SKM-1 (cell line): ENCODE data around the gene KCNIP4.
A peak's percentile ranks its signal among the peaks of the same experiment; 100 is the strongest.
"Not testable (repeated sequence)": the region's sequence is repeated elsewhere in the genome, so short reads cannot be mapped to it uniquely, and the experiment has no call there.

Experiments used
- DNase-seq: peaks from one replicate; lab custom pipeline; 2025; ENCODE audit not compliant: unreplicated experiment; lab: John Stamatoyannopoulos, UW

Gene KCNIP4

DNA sequence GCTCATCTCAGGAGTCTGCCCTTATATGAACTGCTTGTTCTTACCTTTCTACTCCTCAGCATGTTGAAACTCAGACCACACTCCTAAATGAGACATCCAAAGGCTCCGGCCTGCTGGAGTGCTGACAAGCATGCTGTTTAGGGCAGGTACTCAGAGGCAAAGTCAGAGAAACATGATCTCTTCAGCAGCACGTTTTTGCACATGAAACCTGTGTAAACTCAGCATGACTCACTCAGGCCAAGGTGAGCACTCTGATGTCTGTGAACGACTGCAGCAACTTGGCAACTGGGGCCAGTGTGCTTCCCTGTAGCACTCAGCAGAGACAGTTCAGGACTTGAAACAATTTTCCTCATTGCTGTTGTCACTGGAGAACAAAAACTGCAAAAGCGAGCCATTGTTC is 1138.8 kb downstream of the KCNIP4 start:
- DNase-seq, result no peak

DNA sequence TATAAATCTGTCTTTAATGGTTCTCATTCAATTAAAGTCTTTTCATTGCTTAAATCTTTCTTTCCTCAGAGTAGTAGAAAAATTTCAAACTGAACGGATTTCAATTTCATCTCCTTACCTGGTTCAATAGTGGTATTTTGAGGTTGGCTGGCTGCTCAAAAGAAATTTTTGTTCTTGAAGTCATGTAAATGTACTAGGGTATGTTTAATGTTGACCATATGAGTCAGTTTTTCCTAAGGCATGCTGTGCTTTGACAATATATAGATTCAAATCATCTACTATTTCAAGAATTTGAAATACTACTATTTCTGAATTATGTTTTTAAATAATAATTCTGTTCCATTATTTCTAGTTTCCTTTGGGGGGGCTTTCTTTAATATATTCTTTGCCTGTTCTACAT is 1142.9 kb downstream of the KCNIP4 start:
- no peak for DNase-seq

DNA sequence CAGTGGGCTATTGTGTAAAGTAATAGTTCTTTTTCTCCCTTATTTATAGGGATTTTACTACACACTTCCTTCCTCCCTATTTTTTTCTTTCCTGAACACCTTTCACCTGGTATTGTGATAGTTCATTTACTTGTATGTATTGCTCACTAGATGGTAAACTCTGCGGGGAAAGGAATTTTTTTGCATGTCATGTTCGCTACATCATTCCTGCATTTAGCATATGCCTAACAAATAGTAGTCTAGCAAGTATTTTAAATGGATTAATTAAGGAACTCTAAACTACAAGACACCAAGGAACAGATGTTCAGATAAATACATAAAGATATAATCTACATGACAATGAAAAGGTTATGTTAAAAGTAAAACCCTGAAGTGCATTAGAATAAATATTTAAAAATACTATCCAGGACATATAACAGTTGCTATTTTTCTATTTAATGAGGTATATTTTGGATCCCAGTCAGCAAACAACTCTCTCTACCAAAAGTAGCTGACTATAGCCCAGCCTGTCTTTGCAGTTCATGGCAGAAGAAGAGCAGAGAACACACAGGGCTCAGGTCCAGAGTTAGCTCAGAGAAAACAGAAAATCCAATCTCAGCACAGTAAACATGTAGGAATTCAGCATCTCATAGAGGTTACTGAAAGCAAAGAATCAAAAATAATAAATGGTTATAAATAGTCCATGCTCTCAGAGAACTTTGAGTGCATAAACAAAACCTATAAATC is 1160.5 kb downstream of the KCNIP4 start:
- DNase-seq, result no peak

DNA sequence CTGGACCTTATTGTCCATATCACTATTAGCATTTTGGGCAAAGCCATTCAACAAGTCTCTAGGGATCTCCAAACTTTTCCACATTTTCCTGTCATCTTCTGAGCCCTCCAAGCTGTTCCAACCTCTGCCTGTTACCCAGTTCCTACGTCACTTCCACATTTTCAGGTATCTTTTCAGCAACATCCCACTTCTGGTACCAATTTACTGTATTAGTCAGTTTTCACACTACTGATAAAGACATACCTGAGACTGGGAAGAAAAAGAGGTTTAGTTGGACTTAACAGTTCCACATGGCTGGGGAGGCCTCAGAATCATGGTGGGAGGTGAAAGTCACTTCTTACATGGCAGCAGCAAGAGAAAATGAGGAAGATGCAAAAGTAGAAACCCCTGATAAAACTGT is 1165.4 kb downstream of the KCNIP4 start:
- DNase-seq, result not testable (repeated sequence)

DNA sequence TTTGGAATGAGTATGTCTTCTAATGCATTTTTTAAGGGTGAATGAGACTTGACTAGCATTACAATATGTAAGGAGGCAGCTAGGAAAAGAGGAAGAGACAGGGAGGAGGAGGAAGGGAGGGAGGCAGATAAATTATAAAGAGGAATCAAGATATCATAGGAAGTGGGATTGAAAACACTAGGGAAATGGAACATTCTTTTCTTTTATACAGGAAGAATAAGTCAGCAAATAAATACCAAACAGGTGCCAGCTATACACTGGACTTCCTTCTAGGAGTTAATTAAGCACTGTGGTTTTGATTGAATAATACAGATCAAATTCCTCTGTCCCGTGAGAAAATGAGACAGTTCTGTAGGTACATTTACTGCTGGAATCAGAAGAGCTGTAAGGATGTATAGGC is 1169.7 kb downstream of the KCNIP4 start:
- no peak for DNase-seq

DNA sequence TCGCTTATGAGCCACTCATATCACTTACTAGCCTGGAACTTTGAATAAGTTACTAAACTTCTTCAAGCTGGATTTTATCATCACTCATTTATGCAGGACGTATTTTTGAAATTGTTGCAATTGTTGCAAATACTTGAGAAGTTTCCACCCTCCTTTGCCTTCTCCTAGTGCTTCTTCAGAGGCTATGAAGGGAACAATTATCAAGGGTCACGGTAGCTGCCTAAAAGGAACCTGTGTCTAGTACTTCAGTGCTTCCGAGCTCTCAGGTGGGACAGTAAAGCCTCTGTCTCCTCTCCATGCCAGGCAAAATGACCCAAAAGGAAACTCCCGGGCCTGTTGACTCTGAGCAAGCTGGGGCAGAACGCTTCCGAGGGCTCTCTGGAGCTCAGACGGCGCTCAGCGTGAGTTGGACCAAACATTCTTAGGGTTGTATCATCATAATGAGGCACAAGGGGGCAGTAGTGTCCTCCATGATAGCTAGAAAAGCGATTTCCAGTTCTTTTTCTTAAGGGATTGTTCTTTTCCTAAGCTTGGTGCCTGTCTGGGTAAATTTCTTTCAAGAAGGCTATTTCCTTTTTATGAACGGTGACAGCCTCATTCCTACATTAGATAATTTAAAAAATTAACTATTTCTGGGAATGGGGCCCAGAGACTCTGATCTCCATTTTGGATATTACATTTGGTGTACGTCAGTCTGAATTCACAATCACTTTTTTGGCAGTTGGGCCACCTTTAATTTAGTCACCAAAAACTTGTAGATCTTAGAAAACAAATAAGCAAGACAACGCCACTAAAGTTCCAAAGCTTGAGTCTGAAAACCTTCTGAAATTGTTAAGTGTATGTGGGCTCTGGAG is 1175.2 kb downstream of the KCNIP4 start:
- no peak for DNase-seq

DNA sequence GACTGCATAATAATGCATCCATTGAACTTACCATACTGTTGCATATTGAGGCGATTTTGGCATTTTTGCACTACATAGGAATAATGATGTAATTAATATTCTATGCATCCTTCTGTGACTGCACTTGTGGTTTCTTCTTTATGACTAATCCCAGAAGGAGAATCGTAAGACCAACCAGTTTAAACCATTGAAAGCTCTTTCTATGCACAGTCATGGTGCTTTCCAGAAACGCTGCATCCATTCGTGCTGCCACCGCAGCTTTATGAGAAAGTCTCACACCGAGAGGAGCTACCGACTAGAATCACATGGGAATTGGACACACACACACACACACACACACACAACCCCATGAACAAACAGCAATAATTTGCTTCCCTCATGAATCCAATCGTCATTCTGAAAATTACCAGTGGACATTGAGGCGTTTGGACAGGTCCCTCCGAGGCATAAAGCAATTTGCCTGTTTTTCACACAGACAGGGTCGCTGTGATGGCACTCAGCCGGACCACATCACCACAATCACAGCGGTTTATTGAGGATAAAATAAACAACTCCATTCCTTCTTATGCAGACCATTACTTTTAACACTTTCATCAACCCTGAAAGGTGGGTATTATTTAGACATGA is 1184.1 kb downstream of the KCNIP4 start:
- DNase-seq, result no peak

DNA sequence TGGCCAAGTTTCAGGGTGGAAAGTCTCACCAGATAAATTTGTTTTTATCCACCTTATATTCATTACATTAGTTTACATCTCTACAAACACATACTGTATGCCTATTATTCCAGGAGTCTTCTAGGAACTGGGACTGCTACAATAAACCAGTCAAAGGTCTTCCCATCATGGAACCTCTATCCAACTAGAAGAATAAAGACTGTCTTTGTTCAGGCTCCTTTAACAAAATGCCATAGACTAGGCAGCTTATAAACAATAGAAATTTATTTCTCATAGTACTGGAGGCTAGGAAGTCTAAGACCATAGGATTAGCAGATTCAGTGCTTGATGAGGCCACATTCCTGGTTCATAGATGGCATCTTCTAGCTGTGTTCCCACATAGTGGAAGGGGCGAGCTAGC is 1186.7 kb downstream of the KCNIP4 start:
- no peak for DNase-seq

DNA sequence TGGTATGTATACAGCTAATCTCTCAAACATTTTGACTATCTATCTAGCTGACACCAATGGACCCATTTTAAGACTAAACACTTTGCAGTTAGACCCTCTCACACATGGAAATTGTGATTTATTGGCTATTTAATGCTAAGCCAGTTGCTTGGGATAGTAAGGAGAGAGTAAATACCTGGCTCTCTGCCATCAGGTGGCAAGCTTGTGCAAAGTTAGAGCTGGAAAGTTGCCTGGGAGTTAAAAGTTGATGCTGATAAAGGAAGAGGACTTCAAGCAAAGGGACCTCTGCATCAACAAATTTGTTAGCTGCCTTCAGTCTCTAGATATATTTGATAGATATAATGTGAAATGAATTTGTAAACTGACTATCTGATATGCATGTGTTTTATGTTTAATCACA is 1187.2 kb downstream of the KCNIP4 start:
- no peak for DNase-seq

DNA sequence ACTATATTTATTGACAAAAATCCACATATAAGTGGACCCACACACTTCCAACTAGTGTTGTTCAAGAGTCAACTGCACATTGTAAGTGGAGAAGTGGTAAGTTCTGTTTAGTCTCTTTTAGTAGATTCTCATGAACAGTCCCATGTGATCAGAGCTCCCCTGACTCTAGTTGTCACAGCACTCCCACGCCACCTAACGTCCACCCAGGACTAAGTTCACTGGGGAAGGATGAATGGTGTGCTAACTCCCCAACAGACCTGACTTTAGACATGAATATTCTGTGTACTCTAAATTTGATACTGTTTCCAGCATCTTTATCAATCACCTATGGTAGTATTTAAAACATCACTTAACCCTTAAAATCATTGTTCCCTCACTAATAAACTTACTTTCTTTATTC is 1188.5 kb downstream of the KCNIP4 start:
- DNase-seq, result no peak

DNA sequence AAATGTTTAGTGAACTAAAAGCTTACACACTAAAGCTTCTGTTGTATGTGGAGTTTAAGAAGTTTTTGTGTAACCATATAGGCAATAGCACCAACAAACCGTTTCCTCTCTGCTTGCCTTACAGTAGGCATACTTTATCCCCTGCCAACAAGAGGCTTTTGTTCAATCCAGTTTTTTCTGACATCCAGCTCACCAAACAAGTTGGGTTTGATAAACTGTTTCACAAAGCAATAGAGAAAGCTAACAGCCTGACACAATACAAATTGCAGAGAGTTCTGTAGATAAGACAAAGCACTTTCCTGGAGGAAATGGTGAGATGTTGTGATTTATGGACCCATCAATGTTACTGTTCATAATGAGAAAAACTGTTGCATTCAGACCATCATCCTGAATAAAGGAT is 1194.5 kb downstream of the KCNIP4 start:
- DNase-seq, result no peak

DNA sequence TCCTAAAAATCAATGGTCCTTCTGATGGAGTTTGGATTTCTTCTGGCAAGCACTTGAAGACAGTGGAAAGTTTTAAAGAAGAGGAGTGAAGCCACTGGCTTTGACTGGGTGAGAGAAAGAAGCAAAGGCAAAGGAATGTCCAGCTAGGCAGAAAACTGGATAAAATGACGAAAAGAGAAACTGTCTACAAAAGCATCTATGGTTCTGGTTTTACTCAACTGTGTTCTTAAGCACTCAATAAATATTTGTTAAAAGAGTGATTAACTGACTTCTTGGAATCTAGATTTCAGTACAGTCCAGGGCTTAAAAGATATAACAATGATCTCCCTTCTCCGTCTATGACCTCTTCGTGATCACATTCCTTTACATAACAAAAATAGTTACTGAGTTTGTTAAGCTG is 1195.9 kb downstream of the KCNIP4 start:
- no peak for DNase-seq

DNA sequence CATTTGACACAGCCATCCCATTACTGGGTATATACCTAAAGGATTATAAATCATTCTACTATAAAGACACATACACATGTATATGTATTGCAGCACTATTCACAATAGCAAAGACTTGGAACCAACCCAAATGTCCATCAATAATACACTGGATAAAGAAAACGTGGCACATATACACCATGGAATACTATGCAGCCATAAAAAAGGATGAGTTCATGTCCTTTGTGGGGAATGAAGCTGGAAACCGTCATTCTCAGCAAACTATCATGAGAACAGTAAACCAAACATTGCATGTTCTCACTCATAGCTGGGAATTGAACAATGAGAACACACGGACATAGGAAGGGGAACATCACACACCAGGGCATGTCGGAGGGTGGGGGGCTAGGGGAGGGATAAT is 1202.6 kb downstream of the KCNIP4 start:
- not testable (repeated sequence) for DNase-seq

DNA sequence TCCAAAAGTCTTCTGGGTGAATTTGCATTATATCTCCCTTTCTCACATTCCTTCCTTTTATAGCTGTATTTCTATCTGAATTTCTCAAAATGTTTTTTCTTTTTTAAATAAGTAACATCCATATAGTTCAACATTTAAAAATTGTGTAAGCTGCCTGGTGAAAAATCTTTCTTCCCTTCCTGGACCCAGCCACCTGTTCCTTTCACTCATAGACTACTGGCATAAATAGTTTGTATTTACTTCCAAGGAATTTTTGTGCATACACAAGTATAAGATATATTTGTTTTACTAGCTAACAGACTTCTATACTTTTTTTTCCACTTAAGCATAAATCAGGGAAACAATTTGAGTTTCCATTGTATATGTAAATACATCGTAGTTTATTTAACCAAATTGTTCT is 1212.6 kb downstream of the KCNIP4 start:
- DNase-seq, result no peak

DNA sequence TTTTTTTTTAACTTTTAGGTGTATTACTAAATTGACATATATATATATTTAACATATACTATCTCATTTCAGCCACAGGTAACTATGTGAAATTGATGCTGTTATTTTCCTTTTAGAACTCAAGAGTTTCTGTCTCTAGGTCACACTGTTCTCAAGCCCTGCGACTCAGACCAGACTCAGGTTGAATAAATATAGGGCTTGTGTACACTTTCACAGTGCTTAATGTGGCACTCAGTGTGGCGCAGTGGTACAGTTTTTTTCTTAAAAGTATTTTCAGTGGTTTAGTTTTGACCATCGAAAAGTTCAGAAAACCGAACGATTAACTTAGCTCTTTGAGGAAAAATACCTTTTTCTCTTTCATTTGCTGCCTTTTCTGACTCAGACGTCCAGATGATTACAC is 1223.7 kb downstream of the KCNIP4 start:
- no peak for DNase-seq

DNA sequence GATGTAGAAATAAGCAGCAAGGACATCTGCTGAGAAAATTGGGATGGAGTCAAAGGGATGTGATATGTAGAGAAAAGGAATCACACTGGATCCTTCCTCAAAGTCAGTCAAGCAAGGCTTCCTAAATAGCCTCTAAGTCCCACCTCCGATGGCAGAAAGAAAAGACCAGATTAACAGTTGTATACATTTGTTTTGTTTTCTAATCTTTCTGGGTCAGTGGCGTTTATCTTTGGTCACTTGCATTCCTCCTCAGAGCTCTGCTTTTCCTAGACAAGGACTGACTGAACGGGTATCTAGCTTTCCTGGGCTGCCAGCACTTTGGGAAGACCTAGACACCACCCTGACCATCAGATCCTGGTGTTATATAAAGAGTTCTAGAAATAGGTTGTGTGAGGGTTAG is 1225.1 kb downstream of the KCNIP4 start:
- no peak for DNase-seq

DNA sequence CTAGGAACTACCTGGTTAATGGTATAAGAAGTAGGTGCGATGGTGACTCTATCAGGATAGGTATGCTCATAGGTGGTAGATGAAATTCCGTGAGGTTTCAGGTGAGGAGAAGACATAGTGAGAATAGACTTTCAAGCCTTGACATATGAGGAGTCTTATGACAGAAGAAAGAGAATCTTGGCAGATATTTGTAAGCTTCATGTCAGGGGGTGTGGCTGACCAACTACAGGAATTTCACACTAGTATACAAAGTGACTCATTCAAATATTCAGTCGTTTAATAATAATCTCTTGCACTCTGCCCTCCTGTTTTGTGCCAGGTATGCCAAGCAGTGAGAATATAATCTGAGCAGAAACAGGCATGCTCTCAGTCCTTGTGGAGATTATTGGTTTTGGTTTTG is 1225.6 kb downstream of the KCNIP4 start:
- DNase-seq, result no peak

DNA sequence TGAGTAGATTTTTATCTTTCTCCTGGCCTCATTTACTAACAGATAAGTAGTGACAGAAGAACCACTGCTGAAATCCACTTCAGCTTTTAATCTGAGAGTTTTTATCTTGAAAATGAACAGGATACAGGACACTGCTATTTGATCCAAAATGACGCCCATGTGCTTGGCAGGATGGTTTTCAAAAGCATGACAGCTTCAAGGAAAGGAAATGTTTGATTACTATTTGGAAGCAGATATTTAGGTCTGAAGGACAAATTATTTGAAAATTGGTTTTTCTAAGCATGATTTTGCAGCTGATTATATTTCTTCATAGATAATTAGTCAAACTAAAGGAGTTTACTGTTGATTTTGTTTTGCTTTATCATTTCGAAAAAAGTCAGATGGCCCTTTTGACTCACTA is 1237.2 kb downstream of the KCNIP4 start:
- DNase-seq, result no peak

DNA sequence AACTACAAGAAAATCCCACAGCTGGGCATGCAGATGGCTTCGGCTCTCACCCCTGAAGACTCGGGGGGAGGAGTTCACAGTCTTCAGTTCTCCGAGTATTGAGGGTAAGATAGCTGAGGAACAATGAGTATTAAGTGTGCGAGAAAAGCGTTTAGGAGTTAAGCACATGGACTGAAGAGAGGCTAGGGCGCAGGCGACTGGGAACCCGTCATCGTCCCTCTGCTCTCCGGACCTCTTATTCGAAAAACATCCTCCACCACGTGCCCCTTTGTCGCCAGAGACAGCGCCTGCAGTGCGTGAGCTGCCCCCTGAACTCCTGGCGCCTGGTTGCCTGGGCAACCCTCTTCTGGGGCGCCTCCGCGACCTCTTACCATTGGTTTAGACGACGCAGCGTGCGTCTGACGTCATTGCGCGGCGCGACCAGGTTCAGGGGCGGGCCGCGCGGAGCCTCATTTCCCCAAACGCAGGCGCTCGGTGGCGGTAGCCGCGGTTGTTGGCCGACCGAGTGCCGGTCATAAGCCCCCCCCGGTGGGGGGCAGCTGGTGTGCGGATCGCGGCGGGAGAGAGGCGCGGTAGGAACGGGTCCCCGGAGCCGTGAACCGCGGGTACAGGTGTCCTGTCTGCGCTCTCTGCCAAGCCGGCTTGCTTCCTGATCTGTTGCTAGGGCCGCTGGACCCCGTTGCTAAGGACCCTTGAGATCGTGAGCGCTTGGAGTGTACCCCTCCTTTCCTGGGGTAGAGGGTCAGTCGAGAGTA is 1248.4 kb downstream of the KCNIP4 start, which contains the start of gene PACRGL:
Gene PACRGL (plus strand): TSS at position 452 of the 755 bp plus-strand sequence. CDS start 4,024 bp downstream, outside the sequence.
- DNase-seq, result peak; percentile 83

DNA sequence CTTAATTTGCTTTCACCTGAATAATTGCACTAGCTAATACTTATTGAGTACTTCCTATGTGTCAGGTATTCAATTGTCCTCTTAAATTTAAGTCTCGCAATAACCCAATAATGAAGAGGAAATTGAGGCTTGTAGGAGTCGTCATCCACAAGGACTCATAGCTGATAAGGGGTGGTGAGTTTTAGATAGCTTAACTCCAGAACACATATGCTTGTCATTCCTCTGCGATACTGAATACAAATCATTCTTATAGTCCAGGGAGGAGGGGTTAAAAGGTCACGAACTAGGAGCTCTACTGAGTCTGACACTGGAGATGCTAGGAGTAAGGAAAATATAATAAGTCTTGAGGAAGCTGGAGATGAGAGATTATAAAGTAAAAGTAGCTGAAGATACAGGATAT is 1249.8 kb downstream of the KCNIP4 start:
- DNase-seq, result no peak

DNA sequence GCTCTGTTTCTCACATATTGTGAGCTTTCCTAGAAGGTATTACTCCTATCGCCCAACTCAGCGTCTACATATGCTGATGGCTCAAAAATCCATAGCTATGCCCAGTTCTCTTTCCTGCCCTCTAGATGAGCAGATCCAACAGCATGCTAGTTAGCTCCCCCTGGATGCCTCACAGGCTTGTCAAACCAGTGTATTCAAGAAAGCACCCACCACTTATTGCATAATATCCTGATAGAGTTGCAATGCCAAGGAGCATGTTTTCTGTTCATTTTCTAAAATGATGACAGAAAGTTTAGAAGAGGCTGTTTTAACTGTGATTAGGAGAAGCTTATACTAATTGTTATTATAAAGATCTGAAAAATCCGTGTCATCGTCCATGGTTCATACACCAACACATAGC is 1250.2 kb downstream of the KCNIP4 start:
- DNase-seq, result peak; percentile 5
